GM12873 (cell line): ENCODE measurements around the gene ARPC5.
A peak's percentile ranks its signal among the peaks of the same experiment; 100 is the strongest.

Experiments used
- CTCF ChIP-seq: IDR thresholded peaks from 2 replicates; pipeline ENCODE4 v1.5.1; 2012; ENCODE audit warnings: low read depth, mild to moderate bottlenecking, moderate library complexity, low read length, control low read depth; ENCODE audit not compliant: insufficient read depth; ENCODE audit errors: missing control alignments

The ARPC5 gene

GRCh38 chr1:183620311-183620710 lies 15.3 kb downstream of the ARPC5 start:
- TF ChIP-seq CTCF: no peak

GRCh38 chr1:183619781-183620180 lies 15.8 kb downstream of the ARPC5 start:
- no peak for TF ChIP-seq CTCF

DNA sequence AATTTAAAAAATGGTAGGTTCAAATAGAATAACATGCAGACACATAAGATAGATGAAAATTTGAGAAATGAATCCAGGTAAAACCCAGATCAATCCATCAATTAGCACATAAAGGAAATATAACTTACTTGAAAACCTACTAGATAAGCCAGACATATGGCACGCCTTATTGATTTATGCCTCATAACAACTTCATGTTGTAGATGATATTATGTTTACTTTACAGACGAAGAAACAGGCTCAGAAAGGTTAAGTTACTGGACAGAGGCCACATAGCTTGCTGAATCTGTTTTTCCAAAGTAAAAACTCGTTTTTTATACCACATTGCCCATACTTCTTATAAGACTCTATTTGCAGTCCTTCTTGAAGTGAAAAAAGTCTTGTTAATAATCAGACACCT lies 23.2 kb downstream of the ARPC5 start:
- TF ChIP-seq CTCF: no peak

GRCh38 chr1:183611021-183611420 lies 24.6 kb downstream of the ARPC5 start:
- no peak for TF ChIP-seq CTCF

DNA sequence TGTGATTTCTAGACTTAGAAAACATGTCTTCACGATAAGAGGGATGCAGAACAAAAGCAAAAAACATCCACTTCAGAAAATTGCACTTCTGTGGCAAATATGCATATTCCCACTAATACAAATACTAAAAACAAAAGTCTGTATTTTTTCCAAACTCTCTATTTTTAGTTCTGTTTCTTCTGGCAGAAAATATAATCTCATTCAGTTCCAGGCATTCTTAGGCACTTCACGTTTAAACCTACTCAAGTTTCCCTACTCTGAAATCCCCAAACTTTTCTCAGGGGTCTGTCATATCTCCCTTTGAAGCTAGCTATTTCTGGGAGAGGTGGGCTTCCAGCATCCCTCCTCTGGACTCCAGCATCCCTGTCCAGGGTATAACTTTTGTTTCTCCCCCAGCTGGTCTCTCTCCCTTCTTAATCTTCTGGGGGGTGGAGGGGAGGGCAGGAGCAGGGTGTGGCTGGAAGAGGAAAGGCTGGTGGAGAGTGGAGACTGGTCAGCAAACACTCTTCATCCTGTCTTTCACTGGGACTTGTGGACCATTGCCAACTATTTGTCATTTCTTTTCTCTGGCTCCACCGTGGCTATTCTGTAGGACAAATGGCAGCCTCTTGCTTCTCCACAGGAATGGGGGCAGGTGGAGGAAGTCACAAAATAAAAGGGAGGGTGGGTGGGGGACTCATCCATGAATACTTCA lies 25.7 kb downstream of the ARPC5 start:
- TF ChIP-seq CTCF: no peak

DNA sequence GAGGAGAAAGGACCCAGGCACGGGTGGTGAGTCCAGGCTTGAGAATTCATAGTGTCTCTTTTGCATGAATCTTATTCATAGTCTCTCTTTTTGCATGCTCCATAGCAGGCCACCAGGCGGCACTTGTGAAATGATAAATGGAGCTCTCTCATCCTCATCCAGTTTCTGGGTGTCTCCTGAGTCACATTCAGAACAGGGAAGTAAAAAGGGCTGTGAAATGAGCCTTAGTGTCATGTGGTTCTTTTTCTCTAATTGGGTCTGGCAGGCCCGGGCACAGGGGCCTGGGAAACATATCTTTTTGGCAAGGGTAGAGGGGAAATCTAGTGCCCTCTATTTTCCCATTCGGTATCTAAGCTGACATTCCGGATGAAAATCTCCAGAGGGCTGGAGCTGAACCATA lies 26.3 kb downstream of the ARPC5 start:
- peak; percentile 65 for TF ChIP-seq CTCF

DNA sequence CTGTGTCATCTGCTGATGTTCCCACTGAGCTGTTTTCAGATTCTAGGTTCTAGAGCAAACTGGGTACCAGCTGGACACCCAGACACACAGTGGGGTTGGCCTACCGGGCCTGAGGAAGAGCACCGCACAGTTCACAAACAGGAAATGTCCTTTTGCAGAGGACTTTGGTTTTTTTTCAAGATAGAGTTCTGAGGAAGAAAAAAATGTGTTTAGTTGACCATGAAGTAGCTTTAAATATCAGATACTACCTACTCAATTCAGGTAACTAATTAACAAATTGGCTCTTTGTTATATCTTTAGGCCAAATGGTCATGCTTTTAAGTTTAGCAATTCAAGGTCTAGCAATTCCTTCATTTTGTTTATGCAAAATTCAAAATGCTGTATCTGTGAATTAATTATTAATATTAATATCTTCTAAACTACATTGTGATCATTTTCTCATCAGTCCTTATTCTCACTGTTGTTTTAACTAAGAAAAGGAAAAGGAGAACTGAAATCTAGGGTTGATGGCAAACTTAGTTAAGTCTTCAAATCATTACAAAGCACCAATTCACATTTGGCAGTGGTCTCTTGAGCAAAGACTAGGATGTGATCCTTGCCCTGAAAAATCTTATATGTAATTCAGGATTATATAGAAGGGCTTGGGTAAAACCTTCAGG lies 28.1 kb downstream of the ARPC5 start:
- TF ChIP-seq CTCF: no peak
